Smooth muscle cell (in vitro differentiated cells): ENCODE data around the gene RBM25. TPM values are rescaled to one million over a fixed set of nuclear protein-coding genes. Genes with fewer than 3 reads are reported as not detected.

Experiments
- DNase-seq: peaks from one replicate; lab custom pipeline; 2025; ENCODE audit not compliant: unreplicated experiment; lab: John Stamatoyannopoulos, UW
- H2AFZ ChIP-seq: fragments of 200-600 bp; sonication (generic); 2 replicates; pipeline ENCODE4 v1.6.0; 2016; ENCODE audit warnings: antibody characterized with exemption, low read depth, mild to moderate bottlenecking
- H3F3A ChIP-seq: fragments of 200-600 bp; sonication (generic); 2 replicates; pipeline ENCODE4 v1.6.0; 2017; ENCODE audit warnings: antibody characterized with exemption, low read depth
- H3K27ac ChIP-seq: fragments of 200-600 bp; sonication (generic); 2 replicates; pipeline ENCODE4 v1.5.1; 2016; ENCODE audit warnings: low read depth, mild to moderate bottlenecking
- H3K27me3 ChIP-seq: fragments of 200-600 bp; sonication (generic); 2 replicates; pipeline ENCODE4 v1.6.1; 2016; ENCODE audit warnings: low read depth, mild to moderate bottlenecking
- H3K36me3 ChIP-seq: fragments of 200-600 bp; sonication (generic); 2 replicates; pipeline ENCODE4 v1.5.1; 2016; ENCODE audit warnings: low read depth
- H3K4me1 ChIP-seq: fragments of 200-600 bp; sonication (generic); 2 replicates; pipeline ENCODE4 v1.5.1; 2016; ENCODE audit warnings: low read depth
- H3K4me2 ChIP-seq: fragments of 200-600 bp; sonication (generic); 2 replicates; pipeline ENCODE4 v1.6.0; 2016; ENCODE audit warnings: mild to moderate bottlenecking
- H3K4me3 ChIP-seq: fragments of 200-600 bp; sonication (generic); 2 replicates; pipeline ENCODE4 v1.5.1; 2016; ENCODE audit warnings: mild to moderate bottlenecking
- H3K79me2 ChIP-seq: fragments of 200-600 bp; sonication (generic); 2 replicates; pipeline ENCODE4 v1.6.0; 2016; ENCODE audit warnings: low read depth, mild to moderate bottlenecking
- H3K9ac ChIP-seq: fragments of 200-600 bp; sonication (generic); 2 replicates; pipeline ENCODE4 v1.6.0; 2016; ENCODE audit warnings: low read depth
- H3K9me3 ChIP-seq: fragments of 200-600 bp; sonication (generic); replicated peaks from 2 replicates; pipeline ENCODE4 v1.5.1; 2016; ENCODE audit warnings: low read depth
- H4K20me1 ChIP-seq: fragments of 200-600 bp; sonication (generic); 2 replicates; pipeline ENCODE4 v1.6.0; 2016; ENCODE audit warnings: low read depth
- WGBS: methylation state at CpG from one replicate; pipeline ENCODE4 v1.1.7; 2016; ENCODE audit warnings: low lambda C conversion rate; 5-methylcytosine and 5-hydroxymethylcytosine counted together
- polyA plus RNA-seq: library from polyadenylated mRNA; unstranded; fragments of >200 nt; fragmentation: Nextera tagmentation; extraction: Ambion mirVana; gene quantifications from 2 replicates; pipeline ENCODE4 v1.2.1, GENCODE V29; 2016
- total RNA-seq: library from RNA; depleted of rRNA; stranded (reverse); fragments of >200 nt; gene quantifications from 2 replicates; pipeline ENCODE4 v1.2.3, GENCODE V29; 2014
- TF ChIP-seq, protein P1 (sequence below): fragments of 200-600 bp; sonication (generic); IDR thresholded peaks from 2 replicates; pipeline ENCODE4 v1.5.1; 2017; ENCODE audit warnings: borderline replicate concordance, mild to moderate bottlenecking, antibody characterized with exemption; ENCODE audit not compliant: insufficient read depth, poor library complexity, severe bottlenecking

The RBM25 gene
- total and polyA plus RNA-seq, 2 experiments from 2014 or later = 42.0 to 76.0 TPM

DNA sequence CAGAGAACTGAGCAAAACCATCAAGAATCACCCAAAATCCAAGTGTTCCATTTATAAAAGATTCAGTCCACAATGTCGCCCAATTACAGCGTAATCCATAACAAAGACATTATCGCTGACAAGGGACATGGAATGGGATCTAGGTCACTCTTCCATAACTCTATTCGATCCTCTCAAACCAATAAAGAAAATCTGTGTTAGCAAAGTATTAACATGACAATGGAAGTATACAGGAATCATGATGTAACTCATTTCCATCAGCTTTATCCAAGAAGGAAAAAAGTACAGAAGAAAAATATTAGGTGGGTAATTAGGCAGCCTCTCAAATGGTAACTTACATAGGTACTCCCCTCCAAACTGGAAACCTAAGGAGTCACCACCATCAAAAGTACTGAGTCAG, 36.3 kb upstream of the RBM25 start:
- H3F3A ChIP-seq = no peaks in the 10 kb centered on the region
- peaks cover 12% of the 10 kb centered on the region for H3K36me3 ChIP-seq
- no peak overlapping the region for H3K27ac ChIP-seq
- no peaks in the 10 kb centered on the region for H3K27me3 ChIP-seq
- H2AFZ ChIP-seq = no peak overlapping the region
- peaks cover 8% of the 10 kb centered on the region for H3K4me1 ChIP-seq
- TF ChIP-seq, protein P1, sequence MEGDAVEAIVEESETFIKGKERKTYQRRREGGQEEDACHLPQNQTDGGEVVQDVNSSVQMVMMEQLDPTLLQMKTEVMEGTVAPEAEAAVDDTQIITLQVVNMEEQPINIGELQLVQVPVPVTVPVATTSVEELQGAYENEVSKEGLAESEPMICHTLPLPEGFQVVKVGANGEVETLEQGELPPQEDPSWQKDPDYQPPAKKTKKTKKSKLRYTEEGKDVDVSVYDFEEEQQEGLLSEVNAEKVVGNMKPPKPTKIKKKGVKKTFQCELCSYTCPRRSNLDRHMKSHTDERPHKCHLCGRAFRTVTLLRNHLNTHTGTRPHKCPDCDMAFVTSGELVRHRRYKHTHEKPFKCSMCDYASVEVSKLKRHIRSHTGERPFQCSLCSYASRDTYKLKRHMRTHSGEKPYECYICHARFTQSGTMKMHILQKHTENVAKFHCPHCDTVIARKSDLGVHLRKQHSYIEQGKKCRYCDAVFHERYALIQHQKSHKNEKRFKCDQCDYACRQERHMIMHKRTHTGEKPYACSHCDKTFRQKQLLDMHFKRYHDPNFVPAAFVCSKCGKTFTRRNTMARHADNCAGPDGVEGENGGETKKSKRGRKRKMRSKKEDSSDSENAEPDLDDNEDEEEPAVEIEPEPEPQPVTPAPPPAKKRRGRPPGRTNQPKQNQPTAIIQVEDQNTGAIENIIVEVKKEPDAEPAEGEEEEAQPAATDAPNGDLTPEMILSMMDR = no peak
- peak overlapping the region; percentile 27 for H3K4me2 ChIP-seq
- WGBS = 98% methylated on average over 4 of the region's 4 CpGs
- no peak for DNase-seq
- H4K20me1 ChIP-seq = peaks cover 84% of the 10 kb centered on the region
- no peaks in the 10 kb centered on the region for H3K9me3 ChIP-seq
- H3K4me3 ChIP-seq = no peak overlapping the region
- H3K9ac ChIP-seq = no peak overlapping the region
- peaks cover 77% of the 10 kb centered on the region for H3K79me2 ChIP-seq

DNA sequence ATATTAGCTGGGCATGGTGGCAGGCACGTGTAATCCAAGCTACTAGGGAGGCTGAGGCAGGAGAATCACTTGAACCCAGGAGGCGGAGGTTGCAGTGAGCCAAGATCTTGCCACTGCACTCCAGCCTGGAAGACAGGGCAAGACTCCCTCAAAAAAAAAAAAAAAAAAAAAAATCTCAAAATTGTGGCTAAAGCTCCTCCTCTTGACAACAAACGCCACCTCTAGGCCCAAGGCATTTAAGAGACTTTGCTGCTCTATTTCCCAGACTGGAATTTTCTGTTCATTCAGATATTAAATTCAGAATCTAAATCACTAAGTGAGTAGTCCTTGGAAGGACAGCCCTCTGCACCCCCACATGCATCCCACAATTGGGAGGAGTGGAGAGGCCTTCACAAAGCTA, 32.8 kb upstream of the RBM25 start:
- no peaks in the 10 kb centered on the region for H3K27me3 ChIP-seq
- no peaks in the 10 kb centered on the region for H3F3A ChIP-seq
- H3K27ac ChIP-seq = no peak overlapping the region
- no peaks in the 10 kb centered on the region for H3K9me3 ChIP-seq
- H3K4me3 ChIP-seq = peak overlapping the region; percentile 91
- H3K79me2 ChIP-seq = peaks cover 56% of the 10 kb centered on the region
- 79% methylated on average over 3 of the region's 3 CpGs for WGBS
- no peak overlapping the region for H2AFZ ChIP-seq
- peaks cover 8% of the 10 kb centered on the region for H3K4me1 ChIP-seq
- DNase-seq = no peak
- H3K36me3 ChIP-seq = peaks cover 9% of the 10 kb centered on the region
- TF ChIP-seq, protein P1 = no peak
- H3K9ac ChIP-seq = peak overlapping the region; percentile 85
- H3K4me2 ChIP-seq = peak overlapping the region; percentile 93
- peaks cover 49% of the 10 kb centered on the region for H4K20me1 ChIP-seq

DNA sequence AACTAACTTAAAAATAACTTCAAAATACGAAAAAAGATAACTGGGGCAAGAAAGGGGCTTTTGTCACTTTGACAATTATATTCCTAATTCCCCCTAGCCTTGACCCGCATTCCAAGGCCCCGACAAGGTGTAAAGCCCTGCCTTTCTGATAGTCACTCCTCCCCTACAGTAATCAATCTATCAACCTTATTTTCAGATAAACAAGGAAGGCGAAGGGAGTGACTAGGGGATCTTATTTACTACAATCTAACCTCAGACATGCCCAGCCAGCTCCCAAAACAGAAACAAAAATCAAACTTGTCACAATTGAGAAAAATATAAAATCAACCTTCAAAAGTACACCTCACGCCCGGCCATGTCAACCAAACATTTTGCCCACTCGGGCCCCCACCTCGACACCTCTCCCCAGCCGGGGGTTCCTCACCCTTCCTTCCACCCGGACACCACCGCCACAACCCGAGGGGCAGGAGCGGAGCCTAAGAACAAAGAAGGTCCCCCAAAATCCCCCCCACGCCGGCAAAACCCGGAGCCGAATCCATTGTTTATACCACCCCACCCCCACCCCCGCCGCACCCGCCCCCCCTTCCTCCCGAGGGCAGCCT, 32.0 kb upstream of the RBM25 start:
- H3K27ac ChIP-seq = peak overlapping the region; percentile 71
- H3K4me1 ChIP-seq = peaks cover 8% of the 10 kb centered on the region
- peaks cover 41% of the 10 kb centered on the region for H4K20me1 ChIP-seq
- TF ChIP-seq, protein P1 = no peak
- H3K9me3 ChIP-seq = no peaks in the 10 kb centered on the region
- peak overlapping the region; percentile 93 for H3K4me2 ChIP-seq
- no peak for DNase-seq
- H3F3A ChIP-seq = no peaks in the 10 kb centered on the region
- H2AFZ ChIP-seq = peak overlapping the region; percentile 94
- peak overlapping the region; percentile 85 for H3K9ac ChIP-seq
- WGBS = 9% methylated on average over 17 of the region's 21 CpGs
- H3K36me3 ChIP-seq = peaks cover 9% of the 10 kb centered on the region
- H3K27me3 ChIP-seq = no peaks in the 10 kb centered on the region
- peak overlapping the region; percentile 91 for H3K4me3 ChIP-seq
- H3K79me2 ChIP-seq = peaks cover 48% of the 10 kb centered on the region
